CD4-positive, alpha-beta T cell treated with Interleukin-15 for 4 hours (primary cell): Measurements from ENCODE around the gene RPL10.
A peak's percentile ranks its signal among the peaks of the same experiment; 100 is the strongest.
"Not testable (repeated sequence)": the region's sequence is repeated elsewhere in the genome, so short reads cannot be mapped to it uniquely, and the experiment has no call there.

ENCODE experiments used
- DNase-seq: peaks from one replicate; pipeline ENCODE4 v3.0.0-alpha.2; 2020; ENCODE audit warnings: low spot score

The RPL10 gene

DNA sequence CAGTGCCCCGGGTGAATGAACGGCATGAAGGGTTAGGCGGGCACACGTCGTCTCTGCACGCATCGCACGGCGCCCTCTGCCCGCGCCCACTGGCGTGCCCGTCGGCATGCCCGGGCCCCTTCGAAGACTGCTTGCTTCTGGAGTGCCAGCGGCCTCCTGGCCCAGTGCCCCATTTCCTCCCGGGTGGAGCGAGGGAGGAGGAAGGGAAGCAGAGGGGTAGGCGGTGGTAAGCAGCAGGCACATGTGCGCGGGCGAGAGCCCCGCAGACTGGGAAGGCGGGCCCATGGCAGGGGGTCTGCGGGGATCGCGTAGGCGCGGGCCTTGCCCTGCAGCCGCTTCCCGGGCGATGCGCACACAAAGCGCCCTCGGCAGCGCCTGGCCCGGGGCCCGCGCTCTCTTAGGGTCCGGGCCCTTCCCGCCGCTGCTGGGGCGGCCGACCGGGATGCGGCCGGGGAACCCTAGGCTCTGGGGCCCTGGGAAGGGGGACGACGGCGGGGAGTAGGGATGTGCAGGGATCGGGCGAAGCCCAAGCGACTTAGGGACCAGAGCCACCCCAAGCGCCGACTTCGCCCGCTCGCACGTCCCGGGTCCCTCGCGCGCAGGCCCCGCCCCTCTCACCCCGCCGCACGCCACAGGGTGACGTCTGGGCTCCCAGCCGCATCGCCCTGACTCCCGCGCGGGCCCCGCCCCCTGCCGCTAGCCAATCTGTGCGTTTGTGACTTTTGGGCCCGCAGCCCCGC, 19.9 kb upstream of the RPL10 start:
- peak; percentile 32 for DNase-seq

DNA sequence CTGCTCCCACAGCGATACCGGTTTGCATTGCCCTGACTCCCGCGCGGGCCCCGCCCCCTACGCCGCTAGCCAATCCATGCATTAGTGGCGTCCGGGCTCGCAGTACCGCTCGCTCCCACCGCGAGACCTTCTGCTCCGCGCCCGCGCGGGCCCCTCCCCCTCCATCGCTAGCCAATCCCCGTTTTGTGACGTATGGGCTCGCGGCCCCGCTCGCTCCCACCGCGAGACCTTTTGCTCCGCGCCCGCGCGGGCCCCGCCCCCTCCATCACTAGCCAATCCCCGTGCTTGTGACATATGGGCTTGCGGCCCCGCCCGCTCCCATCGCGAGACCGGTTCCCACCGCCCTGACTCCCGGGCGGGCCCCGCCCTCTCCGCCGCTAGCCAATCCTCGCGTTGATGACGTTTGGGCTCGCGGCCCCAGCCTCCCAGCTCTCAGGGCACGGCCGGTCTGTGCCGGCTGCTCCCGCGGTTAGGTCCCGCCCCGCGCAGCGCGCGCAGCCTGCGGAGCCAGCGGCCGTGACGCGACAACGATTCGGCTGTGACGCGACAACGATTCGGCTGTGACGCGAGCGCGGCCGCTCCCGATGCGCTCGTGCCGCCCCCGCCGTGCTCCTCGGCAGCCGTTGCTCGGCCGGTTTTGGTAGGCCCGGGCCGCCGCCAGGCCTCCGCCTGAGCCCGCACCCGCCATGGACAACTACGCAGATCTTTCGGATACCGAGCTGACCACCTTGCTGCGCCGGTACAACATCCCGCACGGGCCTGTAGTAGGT, 19.2 kb upstream of the RPL10 start, which contains the start of gene EMD:
Gene EMD (plus strand): TSS at position 497 of the 770 bp plus-strand sequence. CDS start 190 bp downstream, at position 687.
- peak; percentile 97 for DNase-seq

DNA sequence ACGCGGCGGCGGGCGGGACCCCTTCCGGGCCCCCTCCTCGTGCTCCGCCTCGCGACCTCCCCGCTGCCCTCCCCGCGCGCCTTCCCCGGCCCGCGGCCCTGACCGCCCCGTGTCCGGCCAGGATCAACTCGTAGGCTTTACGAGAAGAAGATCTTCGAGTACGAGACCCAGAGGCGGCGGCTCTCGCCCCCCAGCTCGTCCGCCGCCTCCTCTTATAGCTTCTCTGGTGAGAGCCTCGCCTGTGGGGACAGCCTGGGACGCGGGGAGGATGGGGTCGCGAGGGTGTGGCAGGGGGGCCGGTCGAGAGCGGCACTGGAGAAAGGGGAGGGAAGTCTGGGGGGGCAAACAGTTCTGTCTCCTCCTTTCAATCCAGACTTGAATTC, 18.6 kb upstream of the RPL10 start:
- no peak for DNase-seq

DNA sequence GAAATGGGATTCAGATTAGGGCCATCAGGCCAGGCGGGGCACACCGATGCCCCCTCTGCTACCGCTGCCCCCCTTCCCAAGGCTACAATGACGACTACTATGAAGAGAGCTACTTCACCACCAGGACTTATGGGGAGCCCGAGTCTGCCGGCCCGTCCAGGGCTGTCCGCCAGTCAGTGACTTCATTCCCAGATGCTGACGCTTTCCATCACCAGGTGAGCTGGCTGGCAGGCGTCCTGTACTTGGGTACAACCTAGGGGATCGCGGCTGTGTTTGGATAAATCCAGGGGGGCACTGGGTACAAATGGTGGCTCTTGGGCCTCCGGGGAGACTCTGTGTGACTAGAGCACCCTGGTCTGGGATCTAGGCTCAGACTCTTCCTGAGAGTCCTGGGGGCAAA, 18.0 kb upstream of the RPL10 start:
- DNase-seq: no peak

DNA sequence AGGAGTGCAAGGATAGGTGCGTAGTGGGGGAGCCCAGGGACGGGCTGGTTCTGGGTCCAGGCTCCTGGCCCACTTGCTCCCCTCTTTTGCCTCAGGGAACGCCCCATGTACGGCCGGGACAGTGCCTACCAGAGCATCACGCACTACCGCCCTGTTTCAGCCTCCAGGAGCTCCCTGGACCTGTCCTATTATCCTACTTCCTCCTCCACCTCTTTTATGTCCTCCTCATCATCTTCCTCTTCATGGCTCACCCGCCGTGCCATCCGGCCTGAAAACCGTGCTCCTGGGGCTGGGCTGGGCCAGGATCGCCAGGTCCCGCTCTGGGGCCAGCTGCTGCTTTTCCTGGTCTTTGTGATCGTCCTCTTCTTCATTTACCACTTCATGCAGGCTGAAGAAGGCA, 17.4 kb upstream of the RPL10 start:
- no peak for DNase-seq

- no peak for DNase-seq
These were observed 16.9 kb upstream of the RPL10 start for GRCh38 chrX:154381271-154381670.

- DNase-seq: no peak
These were observed 15.6 kb upstream of the RPL10 start for GRCh38 chrX:154382483-154383069.

GRCh38 chrX:154383359-154384283, 14.6 kb upstream of the RPL10 start:
- no peak for DNase-seq

DNA sequence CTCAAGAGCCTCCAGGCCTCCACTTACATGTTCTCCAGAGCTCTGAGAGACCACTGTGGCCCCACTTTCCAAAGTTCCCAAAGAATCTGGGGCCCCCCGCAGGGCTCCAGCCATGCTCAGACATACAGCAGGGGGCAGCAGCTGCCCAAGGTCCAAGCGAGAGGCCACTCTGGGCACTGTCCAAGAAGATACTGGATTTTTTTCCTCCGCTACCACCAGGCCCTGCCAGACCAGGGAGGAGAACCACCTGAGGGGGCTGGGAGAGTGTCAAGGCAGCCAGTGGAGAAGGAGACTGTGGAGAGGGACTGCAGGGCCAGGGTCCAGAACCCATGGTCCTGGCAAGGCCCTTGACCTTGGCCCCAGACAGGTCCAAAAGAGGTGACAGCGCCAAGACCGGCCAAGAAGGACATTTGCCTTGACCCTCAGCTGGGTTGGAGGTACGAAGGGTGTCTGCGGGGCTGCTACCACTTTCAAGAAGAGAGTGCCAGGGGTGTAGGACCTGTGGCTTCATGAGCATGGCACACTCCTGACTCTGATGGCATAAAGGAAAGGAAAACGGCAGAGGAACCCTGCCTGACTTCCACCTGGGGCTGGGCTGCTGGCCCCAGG, 13.8 kb upstream of the RPL10 start:
- DNase-seq: no peak

DNA sequence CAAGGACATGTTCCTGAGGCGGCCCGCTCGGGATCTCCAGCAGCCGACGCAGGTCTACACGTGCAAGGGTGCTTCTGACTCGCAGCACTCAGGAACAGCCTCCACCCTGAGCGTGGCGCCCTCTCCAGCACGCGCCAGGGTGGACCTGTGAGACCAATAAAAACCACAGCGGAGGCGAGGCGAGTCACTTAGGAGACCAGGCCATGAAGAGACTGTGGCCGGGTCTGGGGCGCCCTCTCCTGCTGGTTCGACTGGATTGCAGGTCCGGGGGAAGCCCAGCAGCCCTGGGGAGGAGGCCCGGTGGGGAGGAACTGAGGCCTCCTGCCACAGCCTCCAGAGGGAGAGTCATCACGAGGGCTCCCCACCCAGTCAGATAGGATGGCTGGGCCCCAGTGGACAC, 10.1 kb upstream of the RPL10 start:
- DNase-seq: not testable (repeated sequence)

GRCh38 chrX:154388649-154389048, 9.5 kb upstream of the RPL10 start:
- not testable (repeated sequence) for DNase-seq

DNA sequence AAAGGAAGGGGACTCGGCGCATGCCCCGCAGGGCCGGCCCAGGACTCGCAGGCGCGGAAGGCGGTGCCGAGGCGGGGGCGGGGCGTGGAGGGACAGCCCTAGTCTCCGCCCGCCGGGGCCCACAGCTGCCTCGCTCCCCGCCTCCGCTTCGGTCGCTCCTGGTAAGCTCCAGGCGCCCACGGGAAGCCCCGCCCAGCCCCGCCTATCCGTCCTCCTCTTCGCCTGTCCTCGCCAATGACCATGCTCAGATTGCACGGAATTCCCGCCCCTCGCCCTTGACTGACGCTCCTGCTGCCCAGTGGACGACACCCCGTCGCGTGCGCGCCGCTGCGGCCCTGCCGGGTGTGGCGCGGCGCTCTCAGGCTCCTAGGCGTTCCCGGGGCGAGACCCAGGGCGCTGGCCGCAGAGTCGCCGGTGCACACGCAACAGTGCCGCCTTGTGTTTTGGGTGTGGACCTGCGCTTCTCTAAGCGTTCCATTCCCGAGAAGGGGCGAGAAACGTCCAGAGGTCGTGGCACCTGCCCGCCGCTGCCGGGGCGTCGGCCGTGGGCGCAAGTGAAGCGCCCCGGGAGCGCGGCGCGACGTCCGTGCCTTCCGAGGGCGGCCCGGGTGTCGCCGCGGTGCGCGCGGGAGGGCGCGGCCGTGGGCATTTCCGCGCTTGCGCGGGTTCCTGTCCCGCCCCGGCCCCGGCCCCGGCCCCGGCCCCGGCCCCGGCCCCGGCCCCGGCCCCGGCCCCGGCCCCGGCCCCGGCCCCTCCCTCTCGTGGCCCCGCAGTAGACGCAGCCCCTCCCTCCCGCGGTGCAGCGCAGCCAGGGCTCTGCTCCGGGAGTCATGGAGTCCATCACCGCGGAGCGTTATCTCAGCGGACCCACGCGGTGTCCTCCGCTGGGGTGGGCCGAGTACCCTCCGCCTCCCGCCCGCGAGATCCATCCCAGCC, 8.1 kb upstream of the RPL10 start:
- not testable (repeated sequence) for DNase-seq

DNA sequence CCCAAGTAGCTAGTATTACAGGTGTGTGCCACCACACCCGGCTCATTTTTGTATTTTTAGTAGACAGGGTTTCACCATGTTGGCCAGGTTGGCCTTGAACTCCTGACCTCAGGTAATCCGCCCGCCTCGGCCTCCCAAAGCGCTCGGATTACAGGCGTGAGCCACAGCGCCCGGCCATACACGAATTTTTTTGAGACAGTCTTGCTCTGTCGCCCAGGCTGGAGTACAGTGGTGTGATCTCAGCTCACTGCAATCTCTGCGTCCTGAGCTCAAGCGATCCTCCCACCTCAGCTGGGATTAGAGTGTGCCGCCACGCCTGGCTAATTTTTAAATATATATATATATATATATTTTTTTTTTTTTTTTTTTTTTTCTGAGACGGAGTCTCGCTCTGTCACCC, 1.8 kb upstream of the RPL10 start:
- DNase-seq: not testable (repeated sequence)

DNA sequence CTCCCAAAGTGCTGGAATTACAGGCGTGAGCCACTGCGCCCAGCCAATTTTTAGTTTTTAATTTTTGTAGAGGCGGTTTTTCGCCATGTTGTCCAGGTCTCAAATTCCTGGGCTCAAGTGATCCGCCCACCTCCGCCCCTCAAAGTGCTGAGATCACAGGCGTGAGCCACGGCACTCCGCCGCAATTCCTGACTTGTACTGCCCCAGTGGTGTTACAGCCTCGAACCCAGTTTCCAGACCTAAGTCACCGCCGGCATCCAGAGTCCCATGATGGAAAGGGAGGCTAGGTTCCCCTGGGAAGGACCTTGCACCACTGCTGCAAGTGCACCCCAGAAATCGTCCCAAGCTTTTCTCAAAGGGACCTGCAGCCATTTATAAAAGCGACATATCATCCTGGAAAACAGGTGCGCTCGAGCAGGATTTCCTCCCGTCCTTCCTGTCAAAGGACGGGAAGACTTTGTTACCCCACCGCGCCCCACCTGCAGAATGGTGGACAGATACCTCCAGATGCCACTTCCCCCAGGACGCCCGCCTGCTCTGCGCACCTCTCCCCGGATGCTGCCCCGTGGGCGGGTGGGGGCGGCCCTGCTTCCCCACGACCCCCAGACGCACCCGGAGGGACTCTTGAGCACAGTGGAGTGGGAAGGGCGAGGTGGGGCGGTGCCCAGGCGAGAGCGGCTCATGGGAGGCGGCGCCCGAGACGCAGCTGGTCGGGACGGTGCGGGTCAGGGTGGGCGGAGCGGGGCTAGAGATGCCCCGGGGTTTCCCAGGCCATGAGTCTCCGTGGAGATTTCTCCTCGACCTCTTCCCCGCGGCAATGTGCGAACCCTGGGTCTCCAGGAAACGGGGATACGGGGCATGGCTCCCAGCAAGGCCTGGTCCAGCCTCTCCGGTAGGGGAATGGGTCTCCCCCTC, 947 bp upstream of the RPL10 start:
- DNase-seq: peak; percentile 49

GRCh38 chrX:154398668-154399526, 720 bp downstream of the RPL10 start:
- DNase-seq: peak; percentile 88

- DNase-seq: no peak
These were observed 1.6 kb downstream of the RPL10 start for GRCh38 chrX:154399527-154400368.

DNA sequence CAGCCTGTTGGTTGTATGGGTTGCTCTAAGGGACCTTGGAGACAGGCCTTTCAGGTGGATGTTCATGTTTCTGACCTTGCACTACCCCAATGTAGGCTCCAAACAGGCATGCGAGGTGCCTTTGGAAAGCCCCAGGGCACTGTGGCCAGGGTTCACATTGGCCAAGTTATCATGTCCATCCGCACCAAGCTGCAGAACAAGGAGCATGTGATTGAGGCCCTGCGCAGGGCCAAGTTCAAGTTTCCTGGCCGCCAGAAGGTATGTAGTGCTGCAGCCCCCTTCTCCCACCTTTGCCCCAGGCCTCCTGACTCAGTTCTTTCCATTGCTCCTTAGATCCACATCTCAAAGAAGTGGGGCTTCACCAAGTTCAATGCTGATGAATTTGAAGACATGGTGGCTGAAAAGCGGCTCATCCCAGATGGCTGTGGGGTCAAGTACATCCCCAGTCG, 2.2 kb downstream of the RPL10 start:
- not testable (repeated sequence) for DNase-seq
